ACC112 (cell line): ENCODE data around the gene CACNG8.
"Not testable (repeated sequence)": the region's sequence is repeated elsewhere in the genome, so short reads cannot be mapped to it uniquely, and the experiment has no call there.

Experiments used
- H2AFZ ChIP-seq: fragments of 200-600 bp; sonication (generic); one replicate; pipeline ENCODE4 v1.6.0; 2017; ENCODE audit warnings: antibody characterized with exemption, low read length; ENCODE audit not compliant: unreplicated experiment
- H3K27ac ChIP-seq: fragments of 200-600 bp; sonication (generic); 2 replicates; pipeline ENCODE4 v1.5.1; 2014; ENCODE audit warnings: low read depth, mild to moderate bottlenecking, antibody characterized with exemption, low read length, moderate library complexity
- H3K27me3 ChIP-seq: fragments of 200-600 bp; sonication (generic); 2 replicates; pipeline ENCODE4 v1.6.1; 2014; ENCODE audit warnings: mild to moderate bottlenecking, antibody characterized with exemption, low read length, moderate library complexity, mixed read lengths; ENCODE audit not compliant: insufficient read depth
- H3K36me3 ChIP-seq: fragments of 200-600 bp; sonication (generic); 2 replicates; pipeline ENCODE4 v1.6.1; 2016; ENCODE audit warnings: mild to moderate bottlenecking, antibody characterized with exemption, low read length, moderate library complexity, mixed read lengths; ENCODE audit not compliant: insufficient read depth
- H3K4me1 ChIP-seq: fragments of 200-600 bp; sonication (generic); one replicate; pipeline ENCODE4 v1.6.1; 2016; ENCODE audit warnings: low read length, mixed read lengths; ENCODE audit not compliant: insufficient read depth, unreplicated experiment, control insufficient read depth
- H3K4me3 ChIP-seq: fragments of 200-600 bp; sonication (generic); 2 replicates; pipeline ENCODE4 v1.5.1; 2014; ENCODE audit warnings: mild to moderate bottlenecking, low read depth, low read length
- H3K79me2 ChIP-seq: fragments of 200-600 bp; sonication (generic); one replicate; pipeline ENCODE4 v1.6.0; 2016; ENCODE audit warnings: low read length; ENCODE audit not compliant: control insufficient read depth, unreplicated experiment, insufficient read depth

The CACNG8 gene

GRCh38 chr19:53947624-53948023, 15.1 kb upstream of the CACNG8 start:
- no peak overlapping the region for H2AFZ ChIP-seq
- H3K27me3 ChIP-seq: peaks cover 24% of the 10 kb centered on the region
- no peaks in the 10 kb centered on the region for H3K4me1 ChIP-seq
- H3K27ac ChIP-seq: no peak overlapping the region
- H3K79me2 ChIP-seq: no peaks in the 10 kb centered on the region
- H3K36me3 ChIP-seq: no peaks in the 10 kb centered on the region
- H3K4me3 ChIP-seq: no peak overlapping the region

DNA sequence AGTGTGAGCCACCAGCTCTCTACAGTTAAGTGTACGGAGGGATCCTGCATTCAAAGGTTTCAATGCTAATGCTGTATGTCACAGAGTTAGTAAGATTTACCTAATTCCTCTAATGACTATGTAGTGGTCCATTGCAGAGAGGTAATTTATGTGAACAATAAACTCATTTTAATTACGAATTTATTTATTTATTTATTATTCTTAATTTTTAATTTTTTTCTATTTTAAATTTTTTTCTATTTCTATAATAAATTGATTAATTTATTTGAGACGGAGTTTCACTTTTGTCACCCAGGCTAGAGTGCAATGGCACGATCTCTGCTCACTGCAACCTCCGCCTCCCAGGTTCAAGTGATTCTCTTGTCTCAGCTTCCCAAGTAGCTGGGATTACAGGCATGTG, 14.1 kb upstream of the CACNG8 start:
- H3K36me3 ChIP-seq, H3K4me1 ChIP-seq, H3K79me2 ChIP-seq, H3K4me3 ChIP-seq, H3K27ac ChIP-seq, H2AFZ ChIP-seq: not testable (repeated sequence)
- H3K27me3 ChIP-seq: peaks cover 17% of the 10 kb centered on the region; the same call in 1 of the 2 replicates

DNA sequence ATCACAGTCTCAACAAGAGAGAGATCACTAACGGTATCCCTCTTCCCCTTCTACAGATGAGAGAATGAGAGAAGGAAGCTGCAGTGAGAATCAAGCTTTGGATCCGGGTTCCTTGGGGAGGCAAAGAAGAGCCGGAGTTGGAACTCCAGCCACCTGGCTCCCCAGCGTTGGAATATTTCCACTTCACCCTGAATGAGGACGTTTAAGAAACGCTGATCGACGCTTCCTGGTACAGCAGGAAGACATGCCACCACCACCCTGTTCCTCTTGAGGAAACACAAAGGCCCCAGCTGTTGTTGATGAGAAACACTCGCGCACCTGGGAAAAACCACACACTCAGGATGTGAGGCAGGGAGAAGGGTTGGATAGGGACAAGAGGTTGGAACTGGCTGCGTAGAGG, 11.3 kb upstream of the CACNG8 start:
- Histone ChIP-seq H3K27ac (no peak overlapping the region), H3K4me3 (no peak overlapping the region), H2AFZ (no peak overlapping the region), H3K4me1 (no peaks in the 10 kb centered on the region), H3K79me2 (no peaks in the 10 kb centered on the region), H3K36me3 (no peaks in the 10 kb centered on the region), H3K27me3 (peaks cover 6% of the 10 kb centered on the region; the same call in 1 of the 2 replicates)

- H2AFZ ChIP-seq: no peak overlapping the region
- H3K27me3 ChIP-seq: peaks cover 6% of the 10 kb centered on the region; the same call in 1 of the 2 replicates
- no peak overlapping the region for H3K4me3 ChIP-seq
- no peaks in the 10 kb centered on the region for H3K79me2 ChIP-seq
- H3K4me1 ChIP-seq: no peaks in the 10 kb centered on the region
- H3K36me3 ChIP-seq: no peaks in the 10 kb centered on the region
- no peak overlapping the region for H3K27ac ChIP-seq
Measured at GRCh38 chr19:53951947-53952346, 10.8 kb upstream of the CACNG8 start.

DNA sequence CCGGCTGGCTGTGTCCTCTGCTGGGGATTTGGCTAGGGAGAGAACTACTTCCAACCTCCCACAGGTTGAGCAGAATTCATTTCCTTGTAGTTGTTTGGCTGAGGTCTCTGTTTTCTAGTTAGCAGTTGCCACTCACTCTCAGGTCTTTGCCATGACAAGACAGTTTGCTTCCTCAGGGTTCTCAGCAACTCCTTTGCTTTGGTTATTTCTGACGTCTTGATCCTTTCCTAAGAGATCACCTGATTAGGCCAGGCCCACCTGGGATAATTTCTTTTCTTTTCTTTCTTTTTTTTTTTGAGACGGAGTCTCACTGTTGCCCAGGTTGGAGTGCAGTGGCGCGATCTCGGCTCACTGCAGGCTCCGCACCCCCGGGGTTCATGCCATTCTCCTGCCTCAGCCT, 9.4 kb upstream of the CACNG8 start:
- H3K27ac ChIP-seq: no peak overlapping the region
- H3K4me3 ChIP-seq: no peak overlapping the region
- peaks cover 18% of the 10 kb centered on the region for H3K27me3 ChIP-seq
- no peak overlapping the region for H2AFZ ChIP-seq
- peaks cover 2% of the 10 kb centered on the region for H3K4me1 ChIP-seq
- no peaks in the 10 kb centered on the region for H3K79me2 ChIP-seq
- no peaks in the 10 kb centered on the region for H3K36me3 ChIP-seq

DNA sequence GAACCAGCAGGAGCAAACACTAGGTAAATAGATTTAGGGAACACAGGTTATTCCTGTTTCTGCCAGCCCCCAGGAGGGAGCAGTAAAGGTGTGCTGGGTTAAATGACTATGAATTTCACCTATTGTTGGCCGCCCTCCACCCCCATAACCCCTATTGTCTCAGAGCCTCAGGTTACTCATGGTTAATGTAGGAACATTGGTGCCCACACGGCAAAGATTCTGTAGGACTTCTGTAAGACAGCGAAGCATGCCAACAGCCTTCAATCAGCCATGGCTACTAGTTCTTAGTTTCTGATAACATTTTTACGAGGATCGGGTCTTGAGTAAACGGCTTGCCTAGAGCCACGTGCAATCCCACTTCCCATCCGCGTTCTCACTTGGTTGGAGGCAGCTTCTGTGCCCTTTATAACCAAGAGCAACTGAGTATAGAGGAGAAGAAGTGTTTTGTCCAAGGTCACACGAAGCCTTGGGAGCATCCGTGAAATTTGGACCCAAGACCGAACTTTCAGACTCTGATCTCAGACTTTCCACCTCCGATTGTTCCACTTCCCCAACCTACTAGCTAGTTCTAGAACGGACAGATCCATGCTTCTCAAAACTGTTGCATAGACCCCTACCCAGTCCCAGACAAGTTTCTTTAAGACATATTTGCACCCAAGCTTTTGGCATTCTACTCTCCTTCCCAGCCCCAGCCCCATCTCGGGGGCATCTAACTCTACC, 5.1 kb upstream of the CACNG8 start:
- Histone ChIP-seq H3K79me2 (peaks cover 3% of the 10 kb centered on the region), H3K36me3 (no peaks in the 10 kb centered on the region), H3K27me3 (peaks cover 22% of the 10 kb centered on the region), H3K27ac (no peak overlapping the region), H3K4me1 (peaks cover 6% of the 10 kb centered on the region), H3K4me3 (no peak overlapping the region), H2AFZ (no peak overlapping the region)

- Histone ChIP-seq H3K27ac (no peak overlapping the region), H3K27me3 (peaks cover 22% of the 10 kb centered on the region), H3K4me1 (peaks cover 6% of the 10 kb centered on the region), H3K4me3 (no peak overlapping the region), H3K36me3 (no peaks in the 10 kb centered on the region), H2AFZ (no peak overlapping the region), H3K79me2 (peaks cover 3% of the 10 kb centered on the region)
Measured at GRCh38 chr19:53958168-53958571, 4.6 kb upstream of the CACNG8 start.

DNA sequence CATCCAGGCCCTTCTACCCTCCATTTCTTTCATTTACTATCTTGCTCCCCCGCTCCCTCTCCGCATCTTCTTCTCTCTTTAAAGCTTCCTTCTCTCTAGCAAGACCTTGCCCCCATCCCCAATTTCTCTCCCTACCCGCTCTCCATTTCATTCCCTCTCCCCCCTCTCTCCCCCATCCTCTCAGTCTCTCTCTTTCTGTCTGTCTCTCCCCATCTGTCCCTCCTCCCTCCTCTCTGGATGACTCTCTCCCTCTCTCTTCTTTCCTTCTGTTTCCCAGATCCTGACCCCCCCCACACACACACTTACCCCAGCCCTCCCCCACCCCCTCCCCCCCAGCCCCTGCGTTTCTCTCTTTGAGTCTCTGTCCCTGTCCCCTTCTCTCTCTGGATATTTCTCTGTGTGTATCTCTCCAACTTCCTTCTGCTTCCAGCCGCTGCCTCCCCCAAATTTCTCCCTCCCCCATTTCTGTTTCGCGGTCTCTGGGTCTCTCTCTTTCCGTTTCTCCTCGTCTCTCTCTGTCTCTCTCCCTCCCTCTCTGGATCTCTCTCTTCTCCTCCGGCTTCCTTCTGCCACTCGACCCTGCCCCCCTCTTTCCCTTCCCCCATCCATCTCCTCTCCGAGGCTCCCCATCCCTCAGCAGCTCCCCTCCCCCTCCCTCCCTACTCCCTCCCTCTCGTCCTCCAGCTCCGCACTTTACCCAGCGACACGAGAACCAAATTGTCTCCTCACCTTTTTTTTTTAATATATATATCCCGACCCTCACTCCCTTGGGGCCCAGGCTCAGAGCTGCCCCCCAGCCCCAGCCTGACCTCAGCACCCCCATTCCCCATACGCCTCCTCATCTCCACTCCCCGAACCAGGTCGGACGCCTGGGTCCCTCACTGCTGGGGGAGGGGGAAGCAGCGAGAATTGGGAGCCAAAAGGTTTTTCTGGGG, 3.6 kb upstream of the CACNG8 start:
- Histone ChIP-seq H2AFZ (no peak overlapping the region), H3K36me3 (no peaks in the 10 kb centered on the region), H3K4me3 (peak overlapping the region; percentile 69), H3K27ac (no peak overlapping the region), H3K79me2 (peaks cover 3% of the 10 kb centered on the region), H3K4me1 (peaks cover 6% of the 10 kb centered on the region), H3K27me3 (peaks cover 22% of the 10 kb centered on the region)

DNA sequence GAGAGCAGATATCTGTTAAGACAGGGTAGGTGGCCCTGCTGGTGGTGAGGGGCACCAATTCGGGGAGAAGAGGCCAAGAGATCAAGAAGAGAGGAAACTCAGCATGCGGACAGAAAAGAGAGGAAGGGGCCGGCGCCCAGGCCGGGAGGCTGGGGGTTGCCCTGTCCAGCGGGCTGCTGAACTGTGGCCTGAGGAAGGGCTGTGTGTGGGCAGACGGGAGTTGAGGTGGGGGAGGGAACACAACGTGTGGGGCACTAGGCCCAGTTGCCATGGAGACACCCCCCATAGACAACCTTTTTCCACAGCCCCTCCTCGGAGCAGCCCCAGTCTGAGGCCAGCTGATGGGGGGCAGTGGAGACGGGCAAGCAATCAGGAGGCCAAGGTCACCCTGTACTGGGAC, 2.5 kb upstream of the CACNG8 start:
- H3K79me2 ChIP-seq: peaks cover 3% of the 10 kb centered on the region
- no peak overlapping the region for H2AFZ ChIP-seq
- H3K4me1 ChIP-seq: peaks cover 6% of the 10 kb centered on the region
- peaks cover 22% of the 10 kb centered on the region for H3K27me3 ChIP-seq
- no peaks in the 10 kb centered on the region for H3K36me3 ChIP-seq
- peak overlapping the region; percentile 69 for H3K4me3 ChIP-seq
- H3K27ac ChIP-seq: peak overlapping the region; percentile 21; the same call in 1 of the 2 replicates

DNA sequence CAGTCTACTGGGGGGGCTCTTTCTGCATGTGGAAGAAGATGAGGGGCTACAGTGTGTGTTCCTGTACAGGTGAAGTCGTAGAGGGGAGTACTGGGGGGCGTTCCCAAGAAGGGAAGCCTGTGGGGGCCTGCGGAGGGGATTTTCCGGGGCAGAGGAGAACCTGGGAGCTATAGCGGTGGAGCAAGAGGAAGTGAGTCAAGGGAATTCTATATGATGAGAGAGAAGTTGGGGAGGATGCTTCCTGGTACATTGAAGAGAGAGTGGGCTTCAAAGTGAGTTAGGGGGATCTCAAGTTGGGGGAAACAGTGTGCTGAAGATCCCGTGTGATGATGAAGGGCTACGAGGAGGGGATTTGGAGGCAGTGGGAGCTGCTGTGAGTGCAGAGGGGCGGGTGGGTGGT, 1.9 kb upstream of the CACNG8 start:
- peaks cover 6% of the 10 kb centered on the region for H3K4me1 ChIP-seq
- peaks cover 3% of the 10 kb centered on the region for H3K79me2 ChIP-seq
- no peak overlapping the region for H2AFZ ChIP-seq
- H3K27ac ChIP-seq: peak overlapping the region; percentile 21; the same call in 1 of the 2 replicates
- H3K36me3 ChIP-seq: no peaks in the 10 kb centered on the region
- peaks cover 22% of the 10 kb centered on the region for H3K27me3 ChIP-seq
- peak overlapping the region; percentile 69 for H3K4me3 ChIP-seq
